ENCODE measurements around the gene PRPS1.
"Not testable (repeated sequence)": the region's sequence is repeated elsewhere in the genome, so short reads cannot be mapped to it uniquely, and the experiment has no call there.

Gene PRPS1

DNA sequence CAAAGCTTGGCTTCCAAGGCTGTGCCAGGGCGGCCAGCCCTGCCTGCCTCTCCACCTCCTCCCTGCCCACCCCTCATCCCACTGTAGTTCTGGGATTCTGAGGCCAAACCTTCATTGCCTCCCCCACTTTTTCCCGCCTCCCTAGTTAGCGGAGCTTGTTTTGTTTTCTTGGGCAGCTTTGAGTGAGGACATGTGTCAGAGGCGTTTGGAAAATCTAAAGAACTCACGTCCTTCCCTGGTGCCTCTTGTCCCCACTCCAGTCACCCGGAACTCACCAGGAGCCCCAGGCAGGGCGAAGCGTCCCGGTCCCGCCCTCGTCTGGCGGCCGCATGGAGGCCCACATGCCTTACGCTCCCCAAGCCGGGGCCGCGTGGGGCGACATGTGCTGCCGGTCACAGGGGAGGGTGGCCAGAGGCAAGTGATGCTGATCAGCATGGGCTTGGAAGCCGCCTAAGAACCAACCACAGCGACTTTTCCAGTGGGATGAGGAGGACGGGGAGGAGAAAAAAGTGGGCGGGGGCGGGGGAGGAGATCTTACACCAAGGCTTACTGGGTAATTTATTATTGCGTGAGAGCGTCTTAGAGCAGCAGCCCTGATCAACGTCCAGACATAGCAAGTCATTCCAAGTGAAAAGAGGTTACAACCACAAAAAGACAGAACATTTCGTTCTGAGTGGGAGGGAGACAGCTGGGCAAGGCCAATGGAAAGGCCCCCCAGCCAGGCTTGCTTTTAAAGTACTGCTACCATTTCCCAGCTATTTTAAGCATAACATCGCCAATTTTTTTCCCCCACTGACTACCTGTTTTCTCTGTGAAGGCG lies 48.5 kb downstream of the PRPS1 start:
- no peak for DNase-seq

DNA sequence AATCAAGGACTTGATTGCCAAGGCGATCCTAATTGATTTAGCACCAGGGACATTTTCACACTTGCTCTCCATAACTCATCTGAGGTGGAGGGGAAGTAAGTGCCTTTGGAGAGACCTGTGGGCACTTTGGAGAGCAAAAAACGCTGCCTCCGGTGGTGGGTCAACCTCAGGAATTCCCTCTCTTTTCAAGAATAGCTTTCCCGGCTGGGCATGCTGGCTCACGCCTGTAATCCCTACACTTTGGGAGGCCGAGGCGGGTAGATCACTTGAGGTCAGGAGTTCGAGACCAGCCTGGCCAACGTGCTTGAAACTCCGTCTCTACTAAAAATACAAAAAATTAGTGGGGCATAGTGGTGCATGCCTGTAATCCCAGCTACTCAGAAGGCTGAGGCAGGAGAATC lies 49.2 kb downstream of the PRPS1 start:
- DNase-seq = no peak

DNA sequence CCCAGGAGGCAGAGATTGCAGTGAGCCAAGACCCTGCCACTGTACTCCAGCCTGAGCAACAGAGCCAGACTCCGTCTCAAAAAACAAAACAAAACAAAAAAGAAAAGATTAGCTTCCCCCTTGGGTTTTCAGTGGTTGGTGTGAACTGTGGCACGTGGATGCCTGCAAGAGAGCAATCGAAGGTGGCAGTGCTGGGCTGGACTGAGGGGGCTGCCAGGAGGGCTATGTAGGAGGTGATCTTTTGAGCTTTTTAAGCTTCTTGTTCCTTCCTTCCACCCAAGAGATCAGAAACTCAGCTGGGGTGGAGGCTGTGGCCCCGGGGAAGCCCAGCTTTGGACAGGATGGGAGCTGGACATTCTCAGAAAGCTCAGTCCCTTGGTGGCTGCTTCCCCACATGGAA lies 49.6 kb downstream of the PRPS1 start:
- no peak for DNase-seq

DNA sequence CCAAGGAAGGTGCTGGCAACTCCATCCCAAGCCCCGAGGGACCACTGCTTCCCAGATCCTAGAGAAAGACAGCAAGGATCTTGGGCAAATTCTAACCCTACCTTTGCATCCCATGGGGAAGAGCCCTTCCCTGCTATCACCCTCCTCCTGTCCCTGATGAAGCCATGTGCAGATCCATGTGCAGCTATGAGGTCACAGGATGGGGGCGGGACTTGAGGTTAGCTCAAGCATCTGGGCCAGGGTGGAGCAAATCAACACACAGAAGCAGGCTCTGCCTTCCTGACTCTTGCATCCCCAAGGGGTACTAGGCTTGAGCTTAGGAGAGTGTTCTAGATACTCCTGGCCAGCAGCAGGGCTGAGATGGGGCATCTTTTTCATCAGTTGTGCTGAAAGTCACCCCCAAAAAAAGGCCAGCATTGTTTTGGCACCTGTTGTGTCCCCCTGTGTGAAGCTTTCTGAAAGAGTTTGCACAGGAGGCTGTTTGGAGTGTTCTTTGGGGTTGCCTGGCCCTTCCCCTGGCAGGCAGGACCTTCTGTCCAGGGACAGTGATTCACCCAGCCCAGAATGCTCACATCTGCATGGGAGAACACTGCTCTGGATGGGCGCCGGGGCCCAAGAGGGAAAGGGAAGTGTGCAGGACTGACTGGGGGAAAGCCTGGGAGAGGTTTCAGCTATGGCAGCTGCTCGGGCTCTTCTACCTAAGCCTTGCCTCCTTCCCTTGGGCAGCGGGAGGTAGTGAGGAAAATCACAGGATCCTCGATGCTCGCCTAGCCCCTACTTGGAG lies 50.8 kb downstream of the PRPS1 start:
- DNase-seq = no peak

DNA sequence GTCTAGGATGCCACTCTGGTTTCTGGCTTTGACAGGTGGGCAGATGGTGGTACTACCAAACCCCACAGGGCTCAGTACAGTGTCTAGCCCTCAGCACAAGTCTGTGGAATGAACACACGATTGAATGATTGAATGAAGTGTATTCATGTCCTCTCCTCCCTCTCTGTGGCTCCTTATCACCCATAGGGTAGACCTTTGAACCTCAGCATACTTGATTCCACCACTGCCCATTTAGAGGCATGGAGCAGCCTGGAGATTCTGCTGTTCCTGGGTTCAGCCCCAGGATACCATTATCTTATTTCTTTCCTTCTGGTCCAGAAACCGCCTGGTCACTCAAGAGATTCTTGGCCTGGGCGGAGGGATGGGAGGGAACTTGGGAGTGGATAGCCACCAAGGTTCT lies 53.9 kb downstream of the PRPS1 start:
- DNase-seq = no peak

DNA sequence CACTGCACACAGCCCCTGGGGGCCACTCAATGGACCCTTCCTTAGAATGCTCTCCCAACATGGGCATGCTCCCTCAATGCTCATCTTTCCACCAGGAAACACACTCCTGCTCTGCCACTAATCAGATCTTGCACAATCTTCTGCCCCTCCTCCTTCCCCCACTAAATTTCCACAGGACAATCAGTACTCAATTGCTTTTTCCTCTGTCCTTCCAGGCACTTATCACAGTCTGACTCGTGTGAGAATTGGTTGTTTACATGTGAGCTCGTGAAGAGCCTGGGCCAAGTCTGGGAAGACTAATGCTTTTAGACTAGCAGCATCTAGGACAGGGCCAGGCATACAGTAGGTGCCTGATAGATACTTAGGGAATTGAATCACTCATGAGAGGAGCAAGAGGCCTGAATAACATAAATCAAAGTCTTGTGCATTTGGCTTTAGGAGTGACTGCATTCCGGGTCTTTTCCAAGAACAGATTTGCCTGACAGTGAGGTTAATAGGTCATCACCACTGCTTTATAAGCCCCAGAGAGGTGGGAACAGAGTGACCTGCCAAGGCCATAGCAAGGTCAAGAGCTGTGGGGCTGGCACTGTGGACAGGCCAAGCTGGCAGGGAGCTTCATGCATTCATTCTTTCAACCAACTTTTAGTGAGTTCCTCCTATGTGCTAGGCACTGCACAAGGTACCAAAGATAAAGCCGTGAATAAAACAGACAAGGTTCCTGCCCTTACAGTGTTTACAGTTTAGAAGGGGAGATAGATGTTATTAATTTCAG lies 55.0 kb downstream of the PRPS1 start:
- DNase-seq = no peak

DNA sequence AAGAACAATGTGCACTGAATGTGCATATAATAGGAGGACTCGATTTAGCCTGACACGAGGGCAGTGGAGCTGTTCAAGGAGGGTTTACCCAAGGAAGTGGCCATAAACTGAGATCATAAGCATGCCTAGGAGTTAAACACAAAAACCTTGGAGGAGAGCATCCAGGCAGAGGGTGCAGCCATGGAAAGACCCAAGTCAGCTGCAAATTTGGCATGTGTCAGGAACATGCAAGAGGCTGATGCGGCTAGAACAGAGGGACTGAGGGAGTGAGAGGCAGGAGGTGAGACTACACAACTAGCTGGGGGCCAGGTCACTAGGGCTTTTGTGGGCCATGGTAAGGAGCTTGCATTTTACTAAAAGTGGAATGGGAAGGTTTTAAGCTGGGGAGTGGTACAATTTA lies 55.6 kb downstream of the PRPS1 start:
- no peak for DNase-seq

DNA sequence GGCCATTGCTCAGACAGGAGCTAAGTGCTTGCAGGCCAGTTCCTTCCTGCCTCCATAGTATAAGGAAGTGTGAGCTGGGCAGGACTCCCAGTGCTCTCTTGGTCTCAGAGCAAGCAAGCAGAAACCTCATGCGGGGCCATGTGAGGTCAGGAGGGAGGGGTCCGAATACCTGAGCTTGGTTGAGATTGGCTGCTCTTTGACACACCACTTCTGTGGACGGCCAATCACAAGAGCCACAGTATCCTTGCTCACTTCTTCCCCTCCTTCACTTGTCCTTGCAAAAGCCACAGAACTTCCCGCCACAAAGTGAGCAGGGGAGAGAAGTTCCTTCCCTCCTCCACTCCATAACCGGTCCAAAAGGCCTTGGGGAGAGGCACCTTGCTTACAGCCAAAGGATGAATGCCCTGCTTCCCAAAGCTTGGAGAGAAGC lies 56.7 kb downstream of the PRPS1 start:
- no peak for DNase-seq

DNA sequence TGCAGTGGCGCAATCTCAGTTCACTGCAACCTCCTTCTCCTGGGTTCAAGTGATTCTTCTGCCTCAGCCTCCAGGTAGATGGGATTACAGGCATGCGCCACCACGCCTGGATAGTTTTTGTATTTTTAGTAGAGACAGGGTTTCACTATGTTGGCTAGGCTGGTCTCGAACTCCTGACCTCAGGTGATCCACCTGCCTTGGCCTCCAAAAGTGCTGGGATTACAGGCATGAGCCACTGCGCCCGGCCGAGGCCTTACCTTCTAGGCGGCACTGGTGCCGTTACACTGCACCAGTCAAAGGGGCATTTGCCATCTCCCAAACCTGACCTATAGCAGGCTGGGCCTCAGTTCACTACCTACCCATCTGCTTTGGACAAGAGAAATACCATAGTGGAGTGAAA lies 57.3 kb downstream of the PRPS1 start:
- DNase-seq = not testable (repeated sequence)

DNA sequence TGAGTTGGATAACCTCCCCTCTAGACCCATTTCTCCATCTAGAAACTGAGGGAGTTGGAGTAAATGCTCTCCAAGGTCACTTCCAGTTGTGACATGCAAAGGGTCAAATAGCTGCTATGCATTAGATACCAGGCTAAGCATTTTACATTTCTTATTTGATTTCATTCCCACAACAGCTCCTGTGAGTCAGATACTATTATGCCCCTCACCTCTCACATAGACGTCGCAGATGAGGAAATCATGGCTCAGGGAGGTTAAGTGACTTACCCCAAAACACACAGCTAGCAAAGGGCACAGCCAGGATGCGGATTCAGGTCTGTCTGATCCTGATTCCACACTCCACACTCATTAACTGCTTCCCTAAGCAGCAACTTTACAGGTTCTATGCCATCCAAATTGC lies 57.7 kb downstream of the PRPS1 start:
- no peak for DNase-seq

DNA sequence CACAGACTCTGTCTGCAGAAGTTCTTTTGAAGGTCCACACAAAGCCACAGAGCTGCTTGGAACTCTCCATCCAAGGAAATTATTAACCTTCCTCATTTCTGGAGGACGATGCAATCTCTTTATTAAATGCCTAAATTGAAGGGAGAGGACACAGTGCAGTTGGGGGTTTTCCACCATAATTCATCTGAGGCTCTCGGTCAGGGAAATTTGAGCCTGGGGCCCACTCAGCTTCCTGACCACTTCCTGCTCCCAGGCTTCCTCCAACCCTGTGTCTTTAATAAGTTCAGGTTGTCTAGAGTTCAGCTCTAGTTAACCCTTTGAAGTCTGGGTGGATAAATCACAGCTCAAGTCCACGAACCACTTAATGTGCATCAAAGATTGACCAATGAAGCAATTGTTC lies 58.5 kb downstream of the PRPS1 start:
- DNase-seq = no peak

DNA sequence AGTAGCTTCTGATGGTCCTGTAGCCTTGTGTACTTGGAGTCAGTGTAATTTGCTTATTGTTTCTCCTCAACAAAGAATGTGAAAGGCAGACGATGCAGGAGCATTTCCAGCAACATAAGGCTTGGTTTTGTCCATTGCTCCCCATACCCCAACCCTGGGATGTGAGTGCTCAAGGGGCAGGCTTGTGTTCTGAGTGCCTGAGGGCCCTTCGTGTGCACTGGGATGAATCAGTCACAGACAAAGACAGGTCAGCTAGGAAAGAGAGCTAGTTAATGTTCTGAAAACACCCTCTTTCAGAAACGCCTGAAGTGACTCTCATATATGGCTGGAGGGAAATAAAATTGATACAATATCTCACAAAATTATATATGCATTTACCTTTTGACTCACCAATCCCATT lies 59.1 kb downstream of the PRPS1 start:
- DNase-seq = no peak

DNA sequence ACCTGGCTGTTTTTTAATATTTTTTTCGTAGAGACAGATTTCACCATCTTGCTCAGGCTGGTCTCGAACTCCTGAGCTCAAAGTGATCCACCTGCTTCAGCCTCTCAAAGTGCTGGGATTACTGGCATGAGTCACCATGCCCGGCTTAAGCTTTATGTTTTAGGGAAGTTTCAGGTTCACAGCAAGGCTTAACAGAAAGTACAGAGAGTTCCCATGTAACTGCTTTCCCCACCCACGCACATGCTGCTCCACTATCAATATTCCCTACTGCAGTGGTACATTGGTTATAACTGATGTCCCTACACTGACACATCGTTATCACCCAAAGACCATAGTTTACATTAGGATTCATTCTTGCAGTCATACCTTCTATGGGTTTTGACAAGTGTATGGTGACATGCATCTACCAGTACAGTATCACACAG lies 62.7 kb downstream of the PRPS1 start:
- no peak for DNase-seq

DNA sequence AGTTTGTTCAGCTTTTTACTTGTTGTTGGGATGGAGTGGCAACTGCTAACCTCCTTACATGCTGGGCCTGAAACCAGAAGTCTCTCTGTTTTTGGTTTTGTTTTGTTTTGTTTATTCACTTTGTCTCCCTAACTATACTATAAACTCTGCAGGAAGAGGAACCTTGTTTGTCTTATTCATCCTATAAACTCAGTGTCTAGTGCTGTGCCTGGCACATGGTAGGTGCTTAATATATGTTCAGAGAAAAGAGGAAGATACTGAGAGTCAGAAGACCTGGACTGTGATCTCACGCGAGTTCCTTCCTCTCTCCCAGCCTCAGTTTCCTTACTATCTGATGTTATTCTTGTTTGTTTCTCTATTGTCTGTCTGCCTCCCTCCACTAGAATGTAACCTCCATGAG lies 71.3 kb downstream of the PRPS1 start:
- DNase-seq = no peak

DNA sequence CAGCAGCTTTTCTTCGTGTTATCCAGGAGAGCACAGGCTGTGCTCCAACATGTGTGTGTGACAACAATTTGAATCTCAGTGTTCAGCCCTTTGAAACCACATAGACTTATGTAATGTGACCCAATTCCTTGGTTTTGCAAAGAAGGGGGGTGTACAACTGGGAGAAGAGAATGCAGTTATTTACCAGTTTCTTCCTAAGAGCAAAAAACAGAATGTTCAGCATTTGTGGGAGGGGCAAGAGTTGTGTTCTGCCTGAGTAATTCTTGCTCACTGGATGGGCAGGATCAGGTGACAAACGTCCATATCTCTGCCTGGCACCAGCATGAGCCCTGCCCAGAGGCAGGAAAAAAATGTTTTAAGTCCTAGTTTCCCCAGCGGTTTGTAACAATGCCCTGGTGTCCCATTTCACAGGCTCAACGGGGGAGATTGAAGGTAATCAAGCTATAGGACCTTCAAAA lies 72.0 kb downstream of the PRPS1 start:
- DNase-seq = no peak
